Measurements from ENCODE around the gene ZNF831. TPM values are rescaled to one million over a fixed set of nuclear protein-coding genes. Genes with fewer than 3 reads are reported as not detected.

ZNF831 gene
- total RNA-seq, 1 experiment from 2014 or later = not detected

GRCh38 chr20:59157961-59158541 is 5.6 kb upstream of the ZNF831 start:
- H3K36me3 ChIP-seq (replicated peaks; ENCODE audit: control insufficient read depth, insufficient read depth, low read length) = no peaks in the 10 kb centered on the region
- DNase-seq = no peak
- H3K27me3 ChIP-seq (ENCODE audit: control insufficient read depth, insufficient read depth, low read length) = no peaks in the 10 kb centered on the region
- no peak overlapping the region for H3K4me3 ChIP-seq (ENCODE audit: insufficient read depth, low read depth, low read length)

DNA sequence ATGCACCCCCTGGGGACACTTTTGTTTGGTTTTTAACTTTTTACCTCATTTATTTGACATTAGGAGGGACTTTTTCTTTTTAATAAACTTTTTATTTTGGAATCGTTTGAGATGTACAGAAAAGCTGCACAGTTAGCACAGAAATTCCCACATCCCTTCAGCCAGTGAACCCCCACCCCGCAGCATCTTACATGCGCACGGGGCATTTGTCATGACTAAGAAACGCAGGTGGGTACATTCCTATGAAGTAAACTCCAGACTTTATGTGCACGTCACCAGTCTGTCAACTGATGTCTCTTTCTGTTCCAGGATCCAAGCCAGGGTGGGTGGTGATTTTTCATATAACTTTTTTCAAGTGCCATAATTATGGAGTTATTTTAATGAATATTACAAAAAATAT is 4.9 kb upstream of the ZNF831 start:
- no peak for DNase-seq
- H3K36me3 ChIP-seq (replicated peaks; ENCODE audit: control insufficient read depth, insufficient read depth, low read length) = no peaks in the 10 kb centered on the region
- H3K4me3 ChIP-seq (ENCODE audit: insufficient read depth, low read depth, low read length) = no peak overlapping the region
- H3K27me3 ChIP-seq (ENCODE audit: control insufficient read depth, insufficient read depth, low read length) = no peaks in the 10 kb centered on the region

DNA sequence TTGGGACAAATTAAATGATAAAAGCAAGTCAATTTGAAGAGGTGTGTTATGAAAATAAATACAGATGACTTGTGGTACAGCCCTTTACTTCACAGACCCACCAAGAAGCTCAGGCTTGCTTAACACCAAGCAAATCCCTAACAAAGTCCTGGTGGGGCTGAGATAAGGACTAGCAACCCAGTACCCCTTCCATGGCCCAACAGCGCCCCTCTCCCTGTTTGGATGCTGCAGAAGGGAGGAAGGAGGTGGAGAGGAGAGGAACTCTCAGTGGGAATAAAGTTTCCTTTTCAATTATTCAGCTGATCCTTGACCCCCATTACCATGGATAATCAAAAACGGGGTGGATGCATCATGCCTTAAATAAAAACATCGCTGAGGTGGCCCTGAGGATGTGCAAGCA is 4.5 kb upstream of the ZNF831 start:
- no peaks in the 10 kb centered on the region for H3K36me3 ChIP-seq (replicated peaks; ENCODE audit: control insufficient read depth, insufficient read depth, low read length)
- no peak overlapping the region for H3K4me3 ChIP-seq (ENCODE audit: insufficient read depth, low read depth, low read length)
- DNase-seq = peak; percentile 73

GRCh38 chr20:59159493-59160376 is 3.9 kb upstream of the ZNF831 start:
- no peaks in the 10 kb centered on the region for H3K27me3 ChIP-seq (ENCODE audit: control insufficient read depth, insufficient read depth, low read length)
- H3K36me3 ChIP-seq (replicated peaks; ENCODE audit: control insufficient read depth, insufficient read depth, low read length) = no peaks in the 10 kb centered on the region
- DNase-seq = no peak
- no peak overlapping the region for H3K4me3 ChIP-seq (ENCODE audit: insufficient read depth, low read depth, low read length)

More for the DNA sequence above, 4.5 kb upstream of the ZNF831 start:
- no peaks in the 10 kb centered on the region for H3K27me3 ChIP-seq (ENCODE audit: control insufficient read depth, insufficient read depth, low read length)

DNA sequence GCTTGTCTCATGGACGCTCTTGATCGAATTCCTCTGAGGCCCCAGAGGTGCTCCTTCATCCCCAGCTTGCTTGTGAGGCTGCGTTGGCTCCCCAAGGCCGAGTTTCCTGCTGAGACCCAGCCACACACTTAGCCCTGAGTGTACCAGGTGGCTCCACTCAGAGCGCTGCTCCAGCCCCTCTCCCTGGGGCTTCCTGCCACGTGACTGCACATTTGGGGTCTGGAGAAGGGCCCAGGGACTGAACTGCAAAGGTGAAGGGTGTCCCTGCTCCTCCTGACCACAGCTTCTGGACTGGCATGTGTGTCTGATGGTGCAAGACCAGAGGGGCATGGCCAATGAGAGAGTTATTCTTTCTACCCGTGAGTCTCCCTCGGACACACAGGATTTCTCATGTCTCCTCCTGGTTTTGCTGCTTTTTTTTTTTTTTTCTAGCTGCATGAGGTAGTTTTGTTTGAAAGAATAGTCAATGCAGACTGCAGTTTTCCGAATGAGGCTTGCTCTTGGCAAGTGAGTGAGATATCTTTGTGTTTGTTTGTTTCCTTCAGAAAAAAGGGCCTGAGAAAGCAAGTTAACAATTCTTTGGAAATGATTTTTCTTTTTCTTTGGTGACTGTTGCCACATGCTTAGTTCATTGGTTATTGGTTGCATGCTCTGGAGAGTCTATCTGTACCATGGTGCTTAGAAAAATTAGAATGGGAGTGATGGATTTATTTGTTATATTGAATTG is 3.1 kb upstream of the ZNF831 start:
- no peaks in the 10 kb centered on the region for H3K27me3 ChIP-seq (ENCODE audit: control insufficient read depth, insufficient read depth, low read length)
- no peak overlapping the region for H3K4me3 ChIP-seq (ENCODE audit: insufficient read depth, low read depth, low read length)
- H3K36me3 ChIP-seq (replicated peaks; ENCODE audit: control insufficient read depth, insufficient read depth, low read length) = no peaks in the 10 kb centered on the region
- DNase-seq = no peak

GRCh38 chr20:59161721-59162120 is 1.9 kb upstream of the ZNF831 start:
- Histone ChIP-seq H3K4me3 (ENCODE audit: insufficient read depth, low read depth, low read length) (no peak overlapping the region), H3K36me3 (replicated peaks; ENCODE audit: control insufficient read depth, insufficient read depth, low read length) (no peaks in the 10 kb centered on the region), H3K27me3 (ENCODE audit: control insufficient read depth, insufficient read depth, low read length) (no peaks in the 10 kb centered on the region)
- no peak for DNase-seq

- DNase-seq = no peak
- Histone ChIP-seq H3K27me3 (ENCODE audit: control insufficient read depth, insufficient read depth, low read length) (no peaks in the 10 kb centered on the region), H3K36me3 (replicated peaks; ENCODE audit: control insufficient read depth, insufficient read depth, low read length) (no peaks in the 10 kb centered on the region), H3K4me3 (ENCODE audit: insufficient read depth, low read depth, low read length) (no peak overlapping the region)
Measured at GRCh38 chr20:59164686-59165391, 1.2 kb downstream of the ZNF831 start.

GRCh38 chr20:59165396-59165795 is 1.8 kb downstream of the ZNF831 start:
- no peak for DNase-seq
- H3K27me3 ChIP-seq (ENCODE audit: control insufficient read depth, insufficient read depth, low read length) = no peaks in the 10 kb centered on the region
- H3K4me3 ChIP-seq (ENCODE audit: insufficient read depth, low read depth, low read length) = no peak overlapping the region

GRCh38 chr20:59165891-59166709 is 2.5 kb downstream of the ZNF831 start:
- DNase-seq = no peak
- H3K4me3 ChIP-seq (ENCODE audit: insufficient read depth, low read depth, low read length) = no peak overlapping the region
- no peaks in the 10 kb centered on the region for H3K36me3 ChIP-seq (replicated peaks; ENCODE audit: control insufficient read depth, insufficient read depth, low read length)
- no peaks in the 10 kb centered on the region for H3K27me3 ChIP-seq (ENCODE audit: control insufficient read depth, insufficient read depth, low read length)

More at GRCh38 chr20:59165396-59165795, 1.8 kb downstream of the ZNF831 start:
- no peaks in the 10 kb centered on the region for H3K36me3 ChIP-seq (replicated peaks; ENCODE audit: control insufficient read depth, insufficient read depth, low read length)

- Histone ChIP-seq H3K27me3 (ENCODE audit: control insufficient read depth, insufficient read depth, low read length) (no peaks in the 10 kb centered on the region), H3K4me3 (ENCODE audit: insufficient read depth, low read depth, low read length) (no peak overlapping the region), H3K36me3 (replicated peaks; ENCODE audit: control insufficient read depth, insufficient read depth, low read length) (no peaks in the 10 kb centered on the region)
- no peak for DNase-seq
Measured at GRCh38 chr20:59170406-59171349, 7.1 kb downstream of the ZNF831 start.

GRCh38 chr20:59171986-59172385 is 8.4 kb downstream of the ZNF831 start:
- Histone ChIP-seq H3K36me3 (replicated peaks; ENCODE audit: control insufficient read depth, insufficient read depth, low read length) (no peaks in the 10 kb centered on the region), H3K4me3 (ENCODE audit: insufficient read depth, low read depth, low read length) (no peak overlapping the region), H3K27me3 (ENCODE audit: control insufficient read depth, insufficient read depth, low read length) (no peaks in the 10 kb centered on the region)
- no peak for DNase-seq

- DNase-seq = no peak
- Histone ChIP-seq H3K4me3 (ENCODE audit: insufficient read depth, low read depth, low read length) (no peak overlapping the region), H3K27me3 (ENCODE audit: control insufficient read depth, insufficient read depth, low read length) (no peaks in the 10 kb centered on the region), H3K36me3 (replicated peaks; ENCODE audit: control insufficient read depth, insufficient read depth, low read length) (no peaks in the 10 kb centered on the region)
Measured at GRCh38 chr20:59173938-59174491, 10.4 kb downstream of the ZNF831 start.

DNA sequence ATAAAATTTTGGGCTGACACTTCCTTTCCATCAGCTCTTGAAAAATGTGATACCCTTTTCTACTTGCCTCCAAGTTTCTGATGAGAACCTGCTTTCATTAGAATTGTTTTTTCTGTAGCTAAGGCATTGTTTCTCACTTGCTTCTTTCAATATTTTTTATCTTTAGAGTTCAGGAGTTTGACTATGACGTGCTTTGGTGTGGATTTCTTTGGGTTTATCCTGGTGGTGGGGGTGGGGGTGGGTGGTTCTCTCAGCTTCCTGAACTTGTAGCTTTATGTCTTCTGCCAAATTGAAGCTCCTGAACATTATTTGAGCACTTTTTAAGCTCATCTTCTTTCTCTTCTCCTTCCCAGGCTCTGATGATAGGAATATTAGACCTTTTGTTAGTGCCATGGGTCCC is 11.4 kb downstream of the ZNF831 start:
- H3K36me3 ChIP-seq (replicated peaks; ENCODE audit: control insufficient read depth, insufficient read depth, low read length) = no peaks in the 10 kb centered on the region
- DNase-seq = no peak
- no peak overlapping the region for H3K4me3 ChIP-seq (ENCODE audit: insufficient read depth, low read depth, low read length)
- H3K27me3 ChIP-seq (ENCODE audit: control insufficient read depth, insufficient read depth, low read length) = no peaks in the 10 kb centered on the region

Data from H7 (cell line).